Endothelial cell of umbilical vein (primary cell): ENCODE results near the gene LYPD5. TPM values are rescaled to one million over a fixed set of nuclear protein-coding genes. Genes with fewer than 3 reads are reported as not detected.
"Not testable (repeated sequence)": the region's sequence is repeated elsewhere in the genome, so short reads cannot be mapped to it uniquely, and the experiment has no call there.

Experiments used
- BruUV-seq: library from RNA; stranded (reverse); fragments of 400-500 nt; replicated peaks from 2 replicates; lab custom pipeline; 2021; lab: Mats Ljungman, UMichigan
- CTCF ChIA-PET: fragments of 300-600, 350-600 bp; sonication (Branson Sonifier 250); formaldehyde crosslinking; loops from one replicate; lab custom pipeline; 2021; ENCODE audit warnings: antibody characterized with exemption, inconsistent platforms; lab: Charles Lee
- POLR2A ChIA-PET: fragments of 300-600, 350-600 bp; sonication (Branson Sonifier 250); formaldehyde crosslinking; loops from one replicate; lab custom pipeline; 2021; ENCODE audit warnings: antibody characterized with exemption, inconsistent platforms; lab: Charles Lee
- DNase-seq: peaks from one replicate; pipeline ENCODE4 v3.0.0-alpha.2; 2011; ENCODE audit warnings: low read depth, low spot score
- FAIRE-seq: peaks from 2 replicates; lab custom pipeline; 2011; peaks lifted over from hg19 to GRCh38; lab: Jason Lieb, UNC
- H2AFZ ChIP-seq: 2 replicates; pipeline ENCODE4 v1.6.0; 2012; ENCODE audit warnings: low read depth, low read length, control low read depth, inconsistent platforms
- H3K27ac ChIP-seq: 2 replicates; pipeline ENCODE4 v1.5.1; 2011; ENCODE audit warnings: low read depth, mild to moderate bottlenecking, control low read depth, low read length, moderate library complexity; ENCODE audit not compliant: insufficient read depth
- H3K27me3 ChIP-seq, 2 experiments: 2 replicates each; pipeline versions ENCODE4 v1.6.0 to v1.6.1; 2011; ENCODE audit warnings: low read length in 2 of 2, mixed read lengths in 1 of 2; ENCODE audit not compliant: control insufficient read depth in 2 of 2, insufficient read depth in 2 of 2
- H3K36me3 ChIP-seq, 2 experiments: 2 replicates in 1 of 2; 3 replicates in 1 of 2; pipeline ENCODE4 v1.5.1; 2011; ENCODE audit warnings: low read length in 2 of 2, mild to moderate bottlenecking in 1 of 2, moderate library complexity in 1 of 2; ENCODE audit not compliant: control insufficient read depth in 2 of 2, insufficient read depth in 2 of 2; ENCODE audit errors: extremely low read depth in 1 of 2
- H3K4me1 ChIP-seq: 3 replicates; pipeline ENCODE4 v1.5.1; 2011; ENCODE audit warnings: mild to moderate bottlenecking, low read length; ENCODE audit not compliant: control insufficient read depth, insufficient read depth; ENCODE audit errors: extremely low read depth
- H3K4me2 ChIP-seq: 2 replicates; pipeline ENCODE4 v1.6.1; 2011; ENCODE audit warnings: low read length, control low read depth, mixed read lengths; ENCODE audit not compliant: insufficient read depth
- H3K4me3 ChIP-seq, 3 experiments: fragments of 200-600 bp in 1 of 3; sonication (generic), shearing (Covaris generic) in 1 of 3; replicated peaks in 1 of 3; 2 replicates each; pipeline ENCODE4 v1.5.1; 2011 to 2016; ENCODE audit warnings: control low read depth in 3 of 3, low read length in 3 of 3, mild to moderate bottlenecking in 2 of 3, inconsistent platforms in 1 of 3, low read depth in 1 of 3, moderate library complexity in 1 of 3; ENCODE audit not compliant: insufficient read depth in 1 of 3
- H3K79me2 ChIP-seq: 2 replicates; pipeline ENCODE4 v1.6.0; 2012; ENCODE audit warnings: low read length, inconsistent platforms; ENCODE audit not compliant: control insufficient read depth, insufficient read depth
- H3K9ac ChIP-seq: replicated peaks from 2 replicates; pipeline ENCODE3; 2011; ENCODE audit warnings: low read length, control low read depth; ENCODE audit not compliant: insufficient read depth; ENCODE audit errors: extremely low read depth
- H3K9me1 ChIP-seq: replicated peaks from 3 replicates; pipeline ENCODE4 v1.6.0; 2011; ENCODE audit warnings: mild to moderate bottlenecking, low read length; ENCODE audit not compliant: control insufficient read depth, insufficient read depth; ENCODE audit errors: extremely low read depth
- H3K9me3 ChIP-seq: replicated peaks from 2 replicates; pipeline ENCODE4 v1.5.1; 2012; ENCODE audit warnings: low read length, inconsistent platforms; ENCODE audit not compliant: control insufficient read depth, insufficient read depth
- H4K20me1 ChIP-seq: replicated peaks from 2 replicates; pipeline ENCODE3; 2011; ENCODE audit warnings: mild to moderate bottlenecking, low read length; ENCODE audit not compliant: control insufficient read depth, insufficient read depth; ENCODE audit errors: extremely low read depth
- dilution Hi-C: fragments of 300-500 bp; cut with MboI; formaldehyde crosslinking; loops from one replicate; pipeline ENCODE4 v1.15.0; 2019; ENCODE audit warnings: low sequenced_read_pairs; ENCODE audit not compliant: extremely low pct_ligation_motif_present
- intact Hi-C: fragments of 100-400 bp; cut with micrococcal nuclease; formaldehyde crosslinking; loops from one replicate; pipeline ENCODE4 v1.10.0; 2022
- polyA plus RNA-seq, 4 experiments: library from polyadenylated mRNA; depleted of rRNA in 3 of 4; stranded (reverse) in 3 of 4; unstranded in 1 of 4; fragments of >200 nt; gene quantifications; 2 replicates each; pipeline versions ENCODE4 v1.2.1 to v1.2.3, GENCODE V29; 2011 to 2012; ENCODE audit warnings: missing spikeins in 1 of 4
- total RNA-seq: library from RNA; stranded (reverse); gene quantifications from 2 replicates; pipeline ENCODE4 v1.2.3, GENCODE V29; 2021

Gene LYPD5
- total and polyA plus RNA-seq, 2 donors (not counting 3 experiments of a cell fraction or from before 2014, with no cell fraction given): 0.28 TPM; not detected in 1

DNA sequence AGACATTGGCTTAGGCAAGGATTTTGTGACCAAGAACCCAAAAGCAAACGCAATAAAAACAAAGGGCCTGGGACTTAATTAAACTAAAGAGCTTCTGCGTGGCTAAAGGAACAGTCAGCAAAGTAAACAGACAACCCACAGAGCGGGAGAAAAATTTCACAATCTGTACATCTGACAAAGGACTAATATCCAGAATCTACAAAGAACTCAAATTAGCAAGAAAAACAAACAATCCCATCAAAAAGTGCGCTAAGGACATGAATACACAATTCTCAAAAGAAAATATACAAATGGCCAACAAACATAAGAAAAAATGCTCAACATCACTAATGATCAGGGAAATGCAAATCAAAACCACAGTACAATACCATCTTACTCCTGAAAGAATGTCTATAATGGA, 22.3 kb upstream of the LYPD5 start:
- CTCF ChIA-PET, H3K27ac ChIP-seq, H3K9ac ChIP-seq, H3K4me2 ChIP-seq, FAIRE-seq, H3K36me3 ChIP-seq, dilution Hi-C loops, H3K9me1 ChIP-seq, POLR2A ChIA-PET, H3K4me3 ChIP-seq, H2AFZ ChIP-seq, DNase-seq, H3K4me1 ChIP-seq, BruUV-seq, H3K9me3 ChIP-seq, H4K20me1 ChIP-seq, H3K79me2 ChIP-seq: not testable (repeated sequence)
- peaks cover 11 to 18% of the 10 kb centered on the region in 2 experiments for H3K27me3 ChIP-seq
- intact Hi-C loops: loop anchor here (10.0 kb wide), 1 partner anchor 270 kb away; the partner anchor contains the start of gene ZNF224

DNA sequence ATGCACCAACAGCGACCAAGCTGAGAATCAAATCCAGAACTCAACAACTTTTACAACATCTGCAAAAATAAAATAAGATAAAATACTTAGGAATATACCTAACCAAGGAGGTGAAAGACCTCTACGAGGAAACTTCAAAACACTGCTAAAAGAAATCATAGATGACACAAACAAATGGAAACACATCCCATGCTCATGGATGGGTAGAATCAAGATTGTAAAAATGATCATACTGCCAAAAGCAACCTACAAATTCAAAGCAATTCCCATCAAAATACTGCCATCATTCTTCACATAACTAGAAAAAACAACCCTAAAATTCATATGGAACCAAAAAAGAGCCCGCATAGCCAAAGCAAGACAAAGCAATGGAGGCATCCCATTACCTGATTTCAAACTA, 21.6 kb upstream of the LYPD5 start:
- H3K79me2 ChIP-seq, FAIRE-seq, H3K4me2 ChIP-seq, DNase-seq, H3K27ac ChIP-seq, H4K20me1 ChIP-seq, BruUV-seq, H3K9ac ChIP-seq, H3K9me1 ChIP-seq, POLR2A ChIA-PET, H3K4me1 ChIP-seq, H3K36me3 ChIP-seq, H3K9me3 ChIP-seq, H3K4me3 ChIP-seq, H2AFZ ChIP-seq, dilution Hi-C loops: not testable (repeated sequence)
- CTCF ChIA-PET: interaction anchor here (1.5 kb wide), 1 partner anchor 14 kb away, joined by 4 read pairs; no protein-coding TSS in a partner anchor
- peaks cover 11 to 18% of the 10 kb centered on the region in 2 experiments for H3K27me3 ChIP-seq
- intact Hi-C loops: loop anchor here (10.0 kb wide), 1 partner anchor 271 kb away; the partner anchor contains the start of gene ZNF224
